Mesenchymal stem cell (in vitro differentiated cells and primary cell): ENCODE results near the gene TAS2R5.
A peak's percentile ranks its signal among the peaks of the same experiment; 100 is the strongest.
"Not testable (repeated sequence)": the region's sequence is repeated elsewhere in the genome, so short reads cannot be mapped to it uniquely, and the experiment has no call there.

Source experiments
- DNase-seq: peaks from one replicate; pipeline ENCODE4 v3.0.0-alpha.2; 2013
- H2AFZ ChIP-seq: one replicate; pipeline ENCODE4 v1.6.1; 2013; ENCODE audit warnings: low read depth, mild to moderate bottlenecking, control low read depth, inconsistent platforms, low read length, moderate library complexity
- H2AK5ac ChIP-seq: 2 replicates; pipeline ENCODE4 v1.6.1; 2013; ENCODE audit warnings: low read length, moderate library complexity, mild to moderate bottlenecking, inconsistent platforms; ENCODE audit not compliant: severe bottlenecking
- H2BK120ac ChIP-seq: one replicate; pipeline ENCODE4 v1.6.1; 2013; ENCODE audit warnings: low read depth, mild to moderate bottlenecking, inconsistent platforms, low read length, moderate library complexity
- H2BK12ac ChIP-seq, 2 experiments: one replicate each; pipeline ENCODE4 v1.6.1; 2013; ENCODE audit warnings: inconsistent platforms in 2 of 2, low read length in 2 of 2, mild to moderate bottlenecking in 2 of 2, moderate library complexity in 2 of 2, control low read depth in 1 of 2
- H2BK15ac ChIP-seq: one replicate; pipeline ENCODE4 v1.6.1; 2013; ENCODE audit warnings: mild to moderate bottlenecking, low read depth, inconsistent platforms; ENCODE audit not compliant: poor library complexity, severe bottlenecking
- H2BK5ac ChIP-seq: 2 replicates; pipeline ENCODE4 v1.6.1; 2013; ENCODE audit warnings: low read depth, mild to moderate bottlenecking, low read length, control low read depth, inconsistent platforms; ENCODE audit not compliant: poor library complexity, severe bottlenecking
- H3K14ac ChIP-seq, 2 experiments: one replicate each; pipeline ENCODE4 v1.6.1; 2013; ENCODE audit warnings: inconsistent platforms in 2 of 2, low read length in 2 of 2, control low read depth in 1 of 2, mild to moderate bottlenecking in 1 of 2, moderate library complexity in 1 of 2
- H3K18ac ChIP-seq, 2 experiments: one replicate each; pipeline ENCODE4 v1.6.1; 2013; ENCODE audit warnings: inconsistent platforms in 2 of 2, low read length in 2 of 2, control low read depth in 1 of 2, low read depth in 1 of 2, mild to moderate bottlenecking in 1 of 2
- H3K23ac ChIP-seq, 2 experiments: one replicate each; pipeline ENCODE4 v1.6.1; 2013; ENCODE audit warnings: inconsistent platforms in 2 of 2, low read length in 2 of 2, mild to moderate bottlenecking in 2 of 2, moderate library complexity in 2 of 2, control low read depth in 1 of 2
- H3K27ac ChIP-seq: 2 replicates; pipeline ENCODE4 v1.5.1; 2013; ENCODE audit warnings: mild to moderate bottlenecking, moderate library complexity, low read length, control low read depth, inconsistent platforms; ENCODE audit not compliant: poor library complexity, severe bottlenecking
- H3K27me3 ChIP-seq, 2 experiments: 2 replicates each; pipeline versions ENCODE4 v1.6.1 to v1.7.0; 2013; ENCODE audit warnings: low read length in 2 of 2, mild to moderate bottlenecking in 2 of 2, moderate library complexity in 2 of 2, control low read depth in 1 of 2, inconsistent platforms in 1 of 2; ENCODE audit not compliant: control insufficient read depth in 1 of 2, insufficient read depth in 1 of 2
- H3K36me3 ChIP-seq, 2 experiments: 2 replicates each; pipeline versions ENCODE4 v1.6.1 to v1.7.0; 2013; ENCODE audit warnings: low read length in 2 of 2, control low read depth in 1 of 2, inconsistent platforms in 1 of 2, low read depth in 1 of 2, mild to moderate bottlenecking in 1 of 2; ENCODE audit not compliant: insufficient read depth in 2 of 2, control insufficient read depth in 1 of 2
- H3K4ac ChIP-seq, 2 experiments: one replicate each; pipeline ENCODE4 v1.6.1; 2013; ENCODE audit warnings: inconsistent platforms in 2 of 2, low read length in 2 of 2, mild to moderate bottlenecking in 2 of 2, moderate library complexity in 2 of 2, control low read depth in 1 of 2, low read depth in 1 of 2
- H3K4me1 ChIP-seq: 2 replicates; pipeline ENCODE4 v1.6.1; 2013; ENCODE audit warnings: low read depth, low read length, control low read depth; ENCODE audit not compliant: control insufficient read depth, insufficient read depth
- H3K4me2 ChIP-seq: 2 replicates; pipeline ENCODE4 v1.6.1; 2013; ENCODE audit warnings: low read length, mild to moderate bottlenecking, inconsistent platforms; ENCODE audit not compliant: poor library complexity, severe bottlenecking
- H3K4me3 ChIP-seq, 2 experiments: 2 replicates each; pipeline versions ENCODE4 v1.5.1 to v1.7.0; 2013; ENCODE audit warnings: low read length in 2 of 2, mild to moderate bottlenecking in 2 of 2, control low read depth in 1 of 2, low read depth in 1 of 2; ENCODE audit not compliant: insufficient read depth in 1 of 2
- H3K79me1 ChIP-seq: replicated peaks from 2 replicates; pipeline ENCODE4 v1.6.1; 2013; ENCODE audit warnings: mild to moderate bottlenecking, control low read depth, low read length, inconsistent platforms; ENCODE audit not compliant: poor library complexity, severe bottlenecking
- H3K9ac ChIP-seq: 2 replicates; pipeline ENCODE4 v1.7.0; 2013; ENCODE audit warnings: mild to moderate bottlenecking, low read length, moderate library complexity
- H3K9me3 ChIP-seq: 2 replicates; pipeline ENCODE4 v1.7.0; 2013; ENCODE audit warnings: mild to moderate bottlenecking, low read length; ENCODE audit not compliant: control insufficient read depth
- H4K8ac ChIP-seq: one replicate; pipeline ENCODE4 v1.6.1; 2013; ENCODE audit warnings: inconsistent platforms, mild to moderate bottlenecking, low read length, moderate library complexity
- H4K91ac ChIP-seq: one replicate; pipeline ENCODE4 v1.6.1; 2013; ENCODE audit warnings: mild to moderate bottlenecking, low read length, inconsistent platforms
- WGBS: methylation state at CpG from one replicate; pipeline ENCODE4 v1.1.7; 2013; ENCODE audit warnings: mixed read lengths; 5-methylcytosine and 5-hydroxymethylcytosine counted together

The TAS2R5 gene

DNA sequence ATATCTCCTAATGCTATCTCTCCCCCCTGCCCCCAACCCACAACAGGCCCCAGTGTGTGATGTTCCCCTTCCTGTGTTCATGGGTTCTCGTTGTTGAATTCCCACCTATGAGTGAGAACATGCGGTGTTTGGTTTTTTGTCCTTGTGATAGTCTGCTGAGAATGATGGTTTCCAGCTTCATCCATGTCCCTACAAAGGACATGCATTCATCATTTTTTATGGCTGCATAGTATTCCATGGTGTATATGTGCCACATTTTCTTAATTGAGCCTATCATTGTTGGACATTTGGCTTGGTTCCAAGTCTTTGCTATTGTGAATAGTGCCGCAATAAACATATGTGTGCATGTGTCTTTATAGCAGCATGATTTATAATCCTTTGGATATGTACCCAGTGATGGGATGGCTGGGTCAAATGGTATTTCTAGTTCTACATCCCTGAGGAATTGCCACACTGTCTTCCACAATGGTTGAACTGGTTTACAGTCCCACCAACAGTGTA lies 19.9 kb upstream of the TAS2R5 start:
- not testable (repeated sequence) for H3K9me3 ChIP-seq, DNase-seq, H2BK12ac ChIP-seq, H2BK15ac ChIP-seq, H2AFZ ChIP-seq, H2BK120ac ChIP-seq, H3K27ac ChIP-seq, H2BK5ac ChIP-seq, H3K9ac ChIP-seq, H3K14ac ChIP-seq, H3K4me2 ChIP-seq, H3K4me3 ChIP-seq, H2AK5ac ChIP-seq, H3K18ac ChIP-seq, H3K27me3 ChIP-seq, H3K36me3 ChIP-seq, H3K79me1 ChIP-seq, H3K23ac ChIP-seq, H4K91ac ChIP-seq, H4K8ac ChIP-seq, H3K4ac ChIP-seq, H3K4me1 ChIP-seq
- 100% methylated on average over 2 of the region's 3 CpGs for WGBS

- Histone ChIP-seq H3K9me3 (no peaks in the 10 kb centered on the region), H3K4me2 (no peak within 1 kb of the TSS), H4K8ac (no peak within 1 kb of the TSS), H3K4me1 (no peaks in the 10 kb centered on the region), H3K36me3 (peaks cover 11 to 31% of the 10 kb centered on the region in 2 experiments), H2BK120ac (no peak within 1 kb of the TSS), H4K91ac (no peak within 1 kb of the TSS), H3K9ac (no peak within 1 kb of the TSS), H3K27me3 (no peaks in the 10 kb centered on the region), H3K79me1 (peaks cover 9% of the 10 kb centered on the region), H3K4ac (no peak within 1 kb of the TSS), H3K4me3 (no peak within 1 kb of the TSS), H3K27ac (no peak within 1 kb of the TSS), H3K18ac (no peak within 1 kb of the TSS), H2AFZ (no peak within 1 kb of the TSS), H2AK5ac (no peak within 1 kb of the TSS), H3K14ac (no peak within 1 kb of the TSS), H2BK15ac (no peak within 1 kb of the TSS), H3K23ac (no peak within 1 kb of the TSS), H2BK12ac (no peak within 1 kb of the TSS), H2BK5ac (no peak within 1 kb of the TSS)
- DNase-seq, result no peak
- WGBS, result 83% methylated on average over 1 of the region's 1 CpG
Observed at GRCh38 chr7:141776374-141776773, 13.6 kb upstream of the TAS2R5 start, which contains the start of gene TAS2R4. Gene TAS2R4, plus strand, starts transcription at chr7:141776674. Its CDS starts 1,815 bp downstream, at chr7:141778489.

DNA sequence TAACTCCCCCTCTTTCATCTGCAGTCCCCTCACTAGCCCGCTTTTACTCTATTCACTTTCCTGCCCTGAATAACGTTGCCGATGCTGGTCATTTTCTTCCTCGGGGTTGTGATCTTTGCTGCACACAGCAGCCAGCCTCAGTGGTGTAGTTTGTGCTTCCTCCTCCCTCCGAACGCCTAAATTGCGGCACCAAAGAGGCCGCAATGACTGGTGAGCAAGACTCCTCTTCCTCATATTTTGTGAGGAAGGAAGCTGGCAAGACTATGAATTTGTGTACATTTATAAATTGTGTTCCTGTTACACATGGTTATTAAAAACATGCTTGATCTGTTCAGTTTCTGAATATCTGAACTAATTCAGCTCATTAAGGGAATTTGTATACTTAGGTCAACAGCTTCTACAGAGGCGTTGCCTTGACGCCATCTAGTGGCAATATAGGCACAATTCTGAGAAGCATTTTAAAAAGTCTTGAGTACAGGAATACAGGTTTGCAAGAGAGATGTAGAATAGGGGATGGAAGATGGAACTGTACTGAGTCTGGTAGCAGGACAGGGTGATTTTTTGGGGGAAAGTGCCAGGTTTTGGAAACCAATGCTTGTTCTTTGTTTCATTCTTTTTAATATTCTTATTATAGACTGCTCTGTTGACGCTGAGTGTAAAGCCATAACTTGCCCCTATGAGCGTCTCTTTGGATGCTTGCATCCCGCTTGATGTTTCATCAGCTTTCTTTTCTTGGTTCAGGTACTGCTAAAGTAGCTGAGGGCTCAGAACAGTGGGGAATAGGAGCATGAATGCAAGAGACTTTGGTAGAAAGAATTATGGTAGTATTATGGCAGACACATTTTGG lies 4.1 kb upstream of the TAS2R5 start:
- Histone ChIP-seq H4K91ac (no peak overlapping the region), H3K9ac (no peak overlapping the region), H3K23ac (peak overlapping the region in 1 of 2 experiments; percentile 72), H2BK12ac (no peak overlapping the region), H3K9me3 (no peaks in the 10 kb centered on the region), H3K27me3 (no peaks in the 10 kb centered on the region), H2BK5ac (no peak overlapping the region), H3K27ac (no peak overlapping the region), H3K4me3 (no peak overlapping the region), H3K79me1 (peaks cover 12% of the 10 kb centered on the region), H3K4me1 (peaks cover 1% of the 10 kb centered on the region), H3K4me2 (no peak overlapping the region), H2BK120ac (no peak overlapping the region), H2AK5ac (no peak overlapping the region), H2BK15ac (no peak overlapping the region), H3K14ac (no peak overlapping the region), H4K8ac (no peak overlapping the region), H3K36me3 (peaks cover 13 to 19% of the 10 kb centered on the region in 2 experiments), H2AFZ (peak overlapping the region; percentile 61), H3K18ac (no peak overlapping the region), H3K4ac (no peak overlapping the region)
- DNase-seq, result peak; percentile 64
- 80% methylated on average over 11 of the region's 13 CpGs for WGBS

GRCh38 chr7:141788296-141788695 lies 1.7 kb upstream of the TAS2R5 start:
- no peak for DNase-seq
- Histone ChIP-seq H3K27ac (no peak overlapping the region), H3K27me3 (no peaks in the 10 kb centered on the region), H3K14ac (no peak overlapping the region), H2AK5ac (no peak overlapping the region), H3K4me1 (peaks cover 1% of the 10 kb centered on the region), H2AFZ (no peak overlapping the region), H2BK120ac (no peak overlapping the region), H2BK15ac (no peak overlapping the region), H3K18ac (no peak overlapping the region), H3K9me3 (no peaks in the 10 kb centered on the region), H3K4me2 (no peak overlapping the region), H3K36me3 (peaks cover 15 to 20% of the 10 kb centered on the region in 2 experiments), H4K91ac (no peak overlapping the region), H4K8ac (peak overlapping the region; percentile 50), H3K23ac (no peak overlapping the region), H2BK12ac (no peak overlapping the region), H3K4me3 (no peak overlapping the region), H3K79me1 (peaks cover 12% of the 10 kb centered on the region), H3K9ac (no peak overlapping the region), H2BK5ac (no peak overlapping the region), H3K4ac (no peak overlapping the region)
- 100% methylated on average over 1 of the region's 2 CpGs for WGBS
